GM18520 (cell line): ENCODE data around the gene FABP7.

Experiments
- ATAC-seq: cut with Tn5 transposase; IDR thresholded peaks from one replicate; pipeline ENCODE4 v1.9.1; 2021; ENCODE audit not compliant: unreplicated experiment

FABP7 gene

DNA sequence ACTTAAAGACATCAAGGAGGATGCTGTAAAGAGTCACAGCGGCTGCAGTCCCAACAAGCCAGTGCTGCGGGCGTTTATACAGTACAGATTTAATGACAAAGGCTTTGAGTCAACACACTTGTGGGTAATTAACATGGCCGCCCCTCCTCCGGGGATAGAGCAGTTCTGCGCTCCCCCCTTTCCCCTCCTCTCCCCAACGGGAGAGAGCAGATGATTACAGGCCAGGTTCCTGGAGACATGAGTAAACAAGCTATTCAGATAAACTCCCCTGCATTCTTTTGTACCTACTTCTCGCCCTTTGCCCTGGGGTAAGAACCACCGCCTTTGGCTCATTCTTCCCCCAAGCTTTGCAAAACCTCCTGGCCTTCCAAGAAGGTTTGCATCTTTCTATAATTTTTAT lies 23.6 kb upstream of the FABP7 start:
- ATAC-seq, result no peak

DNA sequence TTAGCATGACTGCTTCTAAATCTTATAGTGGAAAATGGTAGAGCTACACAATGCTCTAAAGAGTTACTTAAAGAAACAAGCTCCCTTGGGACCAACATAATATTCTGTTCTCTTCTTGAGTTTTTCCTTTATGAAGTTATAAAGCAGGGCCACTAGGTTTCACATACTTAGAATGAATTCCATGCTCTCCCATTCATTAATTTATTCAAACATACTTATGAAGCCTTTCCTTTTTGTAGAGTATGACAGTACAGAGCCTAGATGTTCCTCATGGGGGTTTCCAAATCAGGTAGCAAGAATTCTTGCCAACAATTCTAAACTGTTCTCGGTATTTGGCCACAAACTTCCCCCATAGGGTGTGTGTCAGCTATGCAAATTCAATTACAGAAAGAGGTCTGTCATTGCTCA lies 20.6 kb upstream of the FABP7 start:
- peak; percentile 100 for ATAC-seq

DNA sequence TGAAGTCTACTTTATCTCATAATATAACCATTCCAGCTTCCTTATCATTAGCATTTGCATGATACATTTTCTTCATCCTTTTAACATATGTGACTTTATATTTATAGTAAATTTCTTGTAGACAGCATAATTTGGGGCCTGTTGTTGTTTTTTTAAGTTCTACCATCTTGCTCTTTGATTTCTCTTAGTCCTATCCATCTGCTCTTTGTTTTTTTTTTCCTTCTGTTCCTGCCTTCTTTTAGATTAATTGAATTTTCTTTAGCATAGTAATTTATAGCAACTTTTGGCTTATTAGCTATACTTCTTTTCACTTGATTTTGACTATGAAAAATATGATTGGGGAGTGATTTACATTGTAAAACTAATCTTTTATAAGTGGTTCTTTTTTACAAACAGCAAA lies 19.2 kb upstream of the FABP7 start:
- ATAC-seq, result no peak

DNA sequence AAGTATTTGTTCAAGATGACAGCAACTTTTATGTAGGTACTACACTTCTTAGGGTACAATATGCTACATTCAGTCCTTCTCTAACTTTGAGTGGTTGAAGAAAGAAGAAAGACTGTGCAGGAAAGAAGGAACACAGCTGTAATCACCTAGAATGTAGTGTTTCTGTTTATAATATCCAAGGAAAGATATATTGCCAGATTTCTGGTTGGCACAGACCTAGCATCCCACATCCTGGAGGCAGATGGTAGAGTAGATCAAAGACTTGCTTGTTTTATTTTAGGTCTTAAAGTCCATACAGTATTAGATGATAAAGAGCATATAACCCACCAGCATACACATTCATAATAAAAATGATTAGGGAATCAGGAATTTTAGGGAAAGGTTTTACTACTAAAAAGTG lies 13.3 kb upstream of the FABP7 start:
- ATAC-seq, result no peak

DNA sequence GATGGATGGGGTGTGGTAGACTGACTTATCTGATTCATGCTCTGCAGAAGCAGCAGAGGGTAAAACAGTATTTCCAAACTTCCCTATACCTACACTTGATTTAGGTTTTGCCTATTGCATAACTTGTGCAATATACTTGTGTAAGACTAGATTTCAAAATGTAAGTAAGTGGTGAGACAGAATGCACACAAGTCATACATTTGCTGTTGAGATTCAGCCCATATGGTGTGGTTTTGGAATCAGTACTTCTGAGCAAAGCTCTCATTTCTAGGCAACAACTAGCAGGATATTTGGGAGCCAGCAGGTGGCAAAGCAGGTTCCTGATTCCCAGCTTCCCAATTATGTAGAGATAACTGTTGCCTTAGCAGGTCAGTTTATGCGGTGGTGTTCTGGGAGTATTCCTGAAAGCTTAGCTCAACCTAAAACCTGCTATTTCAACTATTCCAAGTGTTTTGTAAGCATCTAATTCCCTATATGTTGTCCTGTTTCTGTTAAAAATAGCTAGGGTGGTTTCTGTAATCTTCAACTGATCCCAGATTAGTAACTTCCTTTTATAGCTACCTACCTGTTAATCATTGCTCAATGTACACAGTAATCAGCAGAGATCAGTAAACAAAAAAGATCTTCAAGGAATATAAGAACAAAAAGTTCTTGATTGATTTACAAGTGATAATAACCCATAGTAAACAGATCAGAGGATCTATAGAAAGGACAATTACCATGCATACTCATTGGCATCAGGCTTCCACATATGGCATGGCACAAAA lies 8.5 kb upstream of the FABP7 start:
- ATAC-seq, result no peak

DNA sequence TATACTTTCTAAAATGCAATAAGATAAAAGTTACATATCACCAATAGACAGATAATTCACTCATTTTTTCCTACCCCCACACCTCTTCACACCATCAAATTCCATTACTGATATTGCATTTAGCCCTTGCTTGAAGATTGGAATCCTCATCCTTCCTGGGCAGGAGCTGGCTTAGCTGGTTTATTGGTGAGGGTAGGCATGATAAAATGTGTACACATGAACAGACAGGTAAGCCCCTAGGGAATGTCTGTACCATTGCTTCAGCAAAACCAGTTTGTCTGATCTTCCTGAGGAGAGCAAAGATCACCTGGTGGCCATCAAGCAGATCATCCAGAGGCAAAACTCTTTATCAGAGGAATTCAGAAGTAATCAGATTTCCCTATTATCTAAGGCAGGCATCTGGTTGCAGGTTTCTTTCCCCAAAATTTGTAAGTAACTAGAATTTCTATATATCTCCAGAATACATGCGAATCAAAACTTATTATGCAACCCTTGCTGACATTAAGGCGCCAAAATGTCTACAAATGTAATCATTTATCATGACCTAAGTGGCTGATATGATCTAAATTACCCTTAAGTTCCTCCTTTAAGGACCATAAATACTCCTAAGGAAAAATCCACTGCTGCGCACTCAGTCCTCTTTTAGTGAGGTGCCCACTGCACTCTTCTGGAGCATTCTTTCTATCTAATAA lies 6.6 kb upstream of the FABP7 start:
- ATAC-seq, result no peak

DNA sequence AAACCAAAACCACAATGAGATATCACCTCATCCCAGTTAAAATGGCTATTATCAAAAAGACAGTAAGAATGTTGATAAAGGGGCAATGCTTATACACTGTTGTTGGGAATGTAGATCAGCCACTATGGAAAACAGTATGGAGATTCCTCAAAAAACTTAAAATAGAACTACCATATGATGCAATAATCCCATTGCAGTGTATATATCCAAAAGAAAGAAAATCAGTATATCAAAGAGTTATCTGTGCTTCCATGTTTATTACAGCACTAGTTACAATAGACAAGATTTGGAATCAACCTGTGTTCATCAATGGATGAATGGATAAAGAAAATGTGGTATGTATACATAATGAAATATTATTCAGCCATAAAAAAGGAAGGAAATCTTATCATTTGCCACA lies 3.5 kb upstream of the FABP7 start:
- ATAC-seq, result no peak

DNA sequence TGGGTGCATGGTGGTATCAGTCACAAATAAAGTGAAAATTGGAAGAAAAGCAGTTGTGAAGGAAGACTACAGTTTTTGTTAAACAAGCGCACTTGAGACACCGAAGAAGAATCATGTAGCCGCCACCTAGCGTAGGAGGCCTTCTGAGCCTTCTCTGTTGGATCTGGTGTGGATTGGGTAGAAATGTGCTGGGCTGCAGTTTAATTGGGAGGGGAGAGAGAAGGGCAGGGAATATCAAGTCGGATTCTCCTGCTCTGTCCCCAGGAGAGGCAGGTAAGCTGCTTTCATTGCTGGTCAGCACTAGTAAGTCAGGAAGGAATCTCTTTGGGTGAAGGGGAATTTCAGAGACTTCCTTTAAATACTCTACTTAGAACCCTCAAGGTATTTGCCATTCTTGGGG lies 1.2 kb upstream of the FABP7 start:
- ATAC-seq, result no peak

DNA sequence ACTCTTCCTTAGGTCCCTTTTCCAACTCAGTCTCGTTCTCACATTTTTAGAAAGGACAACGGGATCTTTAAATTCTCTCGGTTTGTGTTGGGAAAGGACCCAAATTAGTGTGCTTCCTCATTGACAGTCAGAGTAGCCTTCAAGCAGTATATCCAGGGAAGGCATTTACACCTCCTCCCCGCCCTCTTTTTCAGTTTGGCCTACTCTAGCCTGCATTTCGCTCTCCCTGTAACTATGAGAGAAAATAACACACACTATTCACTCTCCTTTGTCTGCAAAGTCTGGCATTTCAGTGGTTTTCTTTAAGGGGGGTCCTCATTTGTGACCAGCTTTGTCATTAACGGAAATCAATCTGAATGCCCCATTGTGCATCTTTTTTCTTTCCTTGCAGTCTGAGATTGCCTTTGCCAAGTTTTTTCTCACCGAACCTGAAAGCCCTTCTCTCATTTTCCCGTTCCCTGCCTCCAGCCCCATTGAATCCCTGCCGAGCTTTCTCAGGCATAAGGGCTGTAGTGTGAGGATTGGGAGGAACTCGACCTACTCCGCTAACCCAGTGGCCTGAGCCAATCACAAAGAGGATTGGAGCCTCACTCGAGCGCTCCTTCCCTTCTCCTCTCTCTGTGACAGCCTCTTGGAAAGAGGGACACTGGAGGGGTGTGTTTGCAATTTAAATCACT lies 393 bp upstream of the FABP7 start:
- no peak for ATAC-seq

DNA sequence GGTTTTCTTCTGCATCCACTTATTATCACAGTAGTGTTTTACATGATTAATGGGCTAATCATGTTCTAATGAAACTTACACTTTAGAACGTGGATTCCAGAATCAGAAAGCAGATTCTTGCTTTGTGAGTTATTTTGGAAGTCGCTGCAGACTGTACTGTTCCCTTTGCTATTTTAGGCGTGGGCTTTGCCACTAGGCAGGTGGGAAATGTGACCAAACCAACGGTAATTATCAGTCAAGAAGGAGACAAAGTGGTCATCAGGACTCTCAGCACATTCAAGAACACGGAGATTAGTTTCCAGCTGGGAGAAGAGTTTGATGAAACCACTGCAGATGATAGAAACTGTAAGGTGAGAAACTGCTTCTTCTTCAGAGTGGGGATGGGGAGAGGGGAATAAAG lies 598 bp downstream of the FABP7 start:
- ATAC-seq, result no peak

DNA sequence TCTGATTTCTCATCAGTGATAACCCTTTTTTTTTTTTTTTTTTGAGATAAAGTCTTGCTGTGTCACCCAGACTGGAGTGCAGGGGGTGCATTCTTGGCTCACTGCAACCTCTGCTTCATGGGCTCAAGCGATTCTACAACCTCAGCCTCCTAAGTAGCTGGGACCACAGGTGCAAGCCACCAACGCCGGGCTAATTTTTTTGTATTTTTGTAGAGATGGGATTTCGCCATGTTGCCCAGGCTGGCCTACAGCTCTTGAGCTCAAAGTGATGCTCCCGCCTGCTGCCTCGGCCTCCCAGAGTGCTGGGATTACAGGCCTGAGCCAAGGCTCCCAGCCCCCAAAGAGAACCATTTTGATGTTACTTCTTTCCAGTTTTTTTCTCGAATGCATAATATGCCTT lies 2.2 kb downstream of the FABP7 start:
- no peak for ATAC-seq

DNA sequence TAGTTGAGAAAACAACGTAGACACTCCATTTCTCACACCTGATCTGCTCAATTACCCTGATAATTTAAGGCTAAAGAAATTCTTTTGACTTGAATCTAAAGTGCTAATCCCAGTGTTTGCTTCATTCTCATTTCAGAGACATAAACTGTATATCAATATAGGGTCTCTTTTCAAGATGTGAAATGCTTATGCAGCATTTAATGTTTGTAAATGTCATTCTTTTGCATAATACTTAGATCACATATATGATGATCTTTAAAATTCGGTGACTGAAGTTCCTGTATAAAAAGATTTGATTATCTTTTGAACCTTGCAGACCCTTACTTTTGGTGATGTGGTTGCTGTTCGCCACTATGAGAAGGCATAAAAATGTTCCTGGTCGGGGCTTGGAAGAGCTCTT lies 3.9 kb downstream of the FABP7 start:
- ATAC-seq, result no peak

DNA sequence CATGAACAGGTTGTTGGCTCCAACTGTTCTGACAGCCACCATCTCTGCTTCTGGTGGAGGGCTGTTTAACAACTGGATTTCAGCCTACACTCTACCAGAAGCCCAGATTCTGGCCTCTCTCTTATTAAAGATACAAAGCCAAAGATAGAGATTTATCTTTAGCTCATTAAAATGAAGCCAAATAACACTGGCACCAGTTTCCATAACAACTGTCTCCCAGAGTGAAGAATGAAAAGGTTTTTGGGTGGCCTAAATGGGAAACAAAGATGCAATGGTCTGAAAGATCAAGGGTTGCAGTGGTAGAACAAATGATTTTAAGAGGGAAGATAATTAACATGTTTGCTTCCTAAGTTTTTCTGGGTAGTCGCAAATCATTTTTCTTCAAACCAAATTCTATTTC lies 6.4 kb downstream of the FABP7 start:
- no peak for ATAC-seq

DNA sequence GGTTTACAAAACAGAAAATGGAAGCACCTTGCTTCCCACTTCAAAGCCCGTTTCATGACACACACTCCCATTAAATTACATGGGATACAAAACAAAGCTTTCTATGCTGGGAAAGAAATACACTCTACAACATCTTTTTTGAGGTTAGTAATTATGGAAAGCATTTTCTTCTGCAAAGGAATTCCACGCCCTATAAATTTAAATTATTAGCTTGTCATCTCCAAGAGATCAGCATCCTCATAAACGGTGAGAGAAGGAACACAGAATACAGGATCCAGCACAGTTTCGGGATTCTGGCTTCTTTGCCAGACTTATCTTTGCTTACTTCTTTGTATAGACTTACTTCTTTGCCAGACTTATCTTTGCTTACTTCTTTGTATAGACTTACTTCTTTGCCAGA lies 8.2 kb downstream of the FABP7 start:
- ATAC-seq, result no peak

DNA sequence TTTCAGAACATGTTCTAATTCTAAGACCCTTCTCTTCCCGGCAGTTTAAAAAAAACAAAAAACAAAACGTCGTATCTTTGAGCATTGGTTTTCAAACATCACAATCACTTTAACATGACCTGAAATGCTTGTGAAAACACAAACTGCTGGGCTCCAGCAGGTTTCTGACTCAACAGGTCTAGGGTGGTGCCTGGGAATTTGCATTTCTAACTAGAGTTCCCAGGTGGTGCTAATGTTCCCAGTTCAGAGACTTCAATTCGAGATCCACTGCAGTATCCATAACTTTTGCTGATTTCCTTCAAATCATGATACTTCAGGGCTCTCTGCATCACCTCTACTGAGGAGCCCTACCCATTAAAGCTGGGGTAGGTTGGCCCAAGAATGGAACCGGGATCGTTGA lies 8.7 kb downstream of the FABP7 start:
- no peak for ATAC-seq

DNA sequence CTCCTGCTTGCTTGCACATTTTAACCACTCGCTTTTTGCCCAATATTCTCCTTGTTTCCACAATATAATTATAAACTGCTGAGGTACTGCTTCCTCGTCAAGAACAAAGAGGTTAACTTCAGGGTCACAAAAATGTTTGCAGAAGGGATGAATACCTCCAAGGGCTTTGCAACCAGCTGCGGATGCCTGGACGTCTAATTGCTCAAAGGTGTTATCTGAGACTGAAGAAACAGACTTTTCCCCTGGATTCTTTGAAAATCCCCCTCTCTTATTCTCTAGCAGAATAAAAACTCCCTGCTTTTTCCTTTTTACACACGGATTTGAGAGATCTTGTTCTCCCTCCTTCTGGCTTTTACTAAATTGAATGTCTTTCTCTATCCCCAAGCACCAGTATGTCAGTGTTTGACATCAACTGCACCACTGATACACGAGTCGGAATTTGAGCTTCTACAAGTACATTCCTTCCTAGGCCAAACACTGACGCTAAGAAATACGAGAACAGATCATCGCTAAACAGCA lies 9.2 kb downstream of the FABP7 start:
- no peak for ATAC-seq

DNA sequence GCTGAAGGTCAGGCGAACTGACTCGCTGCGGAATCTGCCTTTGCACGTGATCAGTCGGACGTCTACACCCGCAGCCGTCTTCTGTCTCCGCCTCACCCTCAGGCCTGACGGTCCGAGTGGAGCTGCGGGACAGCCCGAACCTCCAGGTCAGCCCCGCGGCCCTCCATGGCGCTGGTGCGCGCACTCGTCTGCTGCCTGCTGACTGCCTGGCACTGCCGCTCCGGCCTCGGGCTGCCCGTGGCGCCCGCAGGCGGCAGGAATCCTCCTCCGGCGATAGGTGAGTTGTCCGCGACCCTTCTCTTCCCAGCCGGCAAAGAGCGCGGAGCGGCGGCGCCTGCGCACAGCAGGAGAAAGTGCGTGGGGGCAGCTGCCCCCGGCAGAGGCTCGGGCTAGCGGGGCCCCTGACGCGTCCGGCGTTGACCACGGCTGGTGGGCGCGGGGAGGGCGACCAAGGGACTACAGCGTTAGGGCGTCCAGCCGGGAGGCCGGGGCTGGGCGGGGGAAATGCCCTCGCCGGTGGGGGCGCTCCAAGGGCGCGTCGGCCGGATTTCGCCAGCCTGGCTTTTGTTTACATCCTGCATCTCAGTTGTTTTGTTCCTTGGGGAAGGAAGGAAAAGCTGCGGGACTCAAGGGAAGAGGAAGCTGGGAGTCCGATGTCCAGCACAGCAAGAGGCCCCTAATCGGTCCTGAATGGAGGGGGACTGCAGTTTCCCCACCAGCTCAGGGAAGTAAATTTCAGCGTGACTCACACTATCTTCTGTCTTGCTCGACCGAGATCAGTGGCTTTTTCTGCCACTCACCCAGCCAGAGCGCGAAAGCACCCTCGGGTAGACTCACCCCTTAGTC lies 9.9 kb downstream of the FABP7 start, which contains the start of gene SMPDL3A:
Gene SMPDL3A (plus strand): TSS at position 77 of the 846 bp plus-strand sequence. CDS start 89 bp downstream, at position 166.
- ATAC-seq, result peak; percentile 50

DNA sequence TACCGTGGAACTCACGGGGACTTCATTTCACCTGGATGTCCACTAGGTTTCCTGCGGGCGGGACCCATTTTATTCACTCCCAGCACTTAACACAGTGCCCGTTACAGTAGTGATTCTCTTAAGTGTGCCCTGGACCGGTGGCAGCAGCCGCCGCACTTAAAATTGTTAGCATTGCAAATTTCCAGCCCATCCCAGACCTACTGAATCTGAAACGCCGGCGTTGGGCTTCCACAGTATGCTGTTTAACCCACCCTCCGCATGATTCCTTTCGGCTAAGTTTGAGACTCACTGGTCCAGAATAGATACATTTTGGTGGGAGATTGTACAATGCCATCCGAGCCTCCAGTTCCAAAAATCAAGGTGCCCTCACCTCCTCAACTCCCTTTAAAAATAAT lies 10.5 kb downstream of the FABP7 start:
- no peak for ATAC-seq

DNA sequence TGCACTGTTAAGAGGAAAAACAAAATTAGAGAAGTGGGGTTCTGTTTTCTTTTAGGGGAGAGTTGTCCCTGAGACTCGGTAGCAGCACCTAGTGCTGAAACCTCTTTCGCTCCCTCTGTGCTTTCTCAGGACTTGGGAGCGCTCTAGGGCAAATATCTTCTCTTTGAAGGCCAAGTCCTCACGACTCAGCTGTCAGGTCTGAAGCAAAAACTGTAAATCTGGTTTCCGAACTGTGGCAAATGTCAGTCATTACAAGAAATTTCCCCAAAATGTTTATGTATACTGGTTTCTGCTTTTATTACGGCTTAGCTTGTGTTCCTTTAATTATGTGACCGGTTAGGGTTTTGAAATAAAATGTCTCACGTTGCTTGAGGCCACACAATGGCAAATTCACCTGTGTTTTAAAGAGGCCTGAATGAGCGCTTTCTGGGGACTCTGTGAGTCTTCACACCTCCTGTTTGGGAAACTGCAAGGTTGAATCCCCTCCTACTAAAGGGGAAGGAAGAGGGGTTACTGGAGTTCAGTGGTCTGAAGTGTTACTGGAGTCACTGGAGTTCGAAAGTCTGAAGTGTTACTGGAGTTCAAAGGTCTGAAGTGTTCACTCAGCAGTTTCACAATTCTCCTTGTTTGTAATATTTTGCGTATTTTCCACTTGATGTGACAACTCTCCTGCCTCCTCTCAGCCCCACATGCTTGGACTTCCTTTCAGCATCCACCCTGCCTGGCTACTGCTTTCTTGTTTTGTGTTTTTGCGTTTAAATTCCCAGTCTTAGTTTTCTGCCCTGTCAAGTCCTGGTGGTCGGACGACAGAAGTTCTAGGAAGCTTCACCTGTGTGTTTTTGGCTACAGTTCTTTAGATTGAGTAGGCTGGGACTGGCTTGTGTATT lies 11.2 kb downstream of the FABP7 start:
- no peak for ATAC-seq

DNA sequence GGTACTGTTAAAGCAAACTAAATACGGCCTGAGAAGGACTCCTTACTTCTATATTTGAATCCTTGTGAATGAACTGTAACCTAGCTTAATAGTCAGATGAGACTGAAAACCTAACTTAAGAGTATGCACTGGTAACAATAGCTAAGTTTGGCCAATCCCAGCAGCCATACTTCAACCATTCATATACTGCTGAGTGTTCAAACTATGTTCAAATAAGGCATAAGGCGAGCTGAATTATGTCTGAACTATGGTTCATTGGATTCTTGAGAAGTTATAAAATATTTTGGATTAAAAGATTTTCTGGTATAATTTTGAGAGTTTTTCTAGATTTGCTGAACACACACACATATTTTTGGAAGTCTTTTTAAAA lies 11.8 kb downstream of the FABP7 start:
- no peak for ATAC-seq
